Motor neuron (in vitro differentiated cells): ENCODE data around the gene FAF1. TPM values are rescaled to one million over a fixed set of nuclear protein-coding genes. Genes with fewer than 3 reads are reported as not detected.

Source experiments
- ATAC-seq, 8 experiments: fragments of 200-7000 bp; cut with Tn5 transposase; replicated peaks in 6 of 8; 2 replicates each; pipeline ENCODE4 v1.8.0; 2021; ENCODE audit warnings: mild to moderate bottlenecking in 8 of 8, moderate library complexity in 8 of 8
- H3K27ac ChIP-seq, 2 donors: fragments of 250-450 bp; sonication (Bioruptor Pico); 2 replicates each; pipeline ENCODE4 v1.9.0; 2021; ENCODE audit warnings: antibody characterized with exemption in 2 of 2, mild to moderate bottlenecking in 2 of 2, moderate library complexity in 1 of 2
- H3K4me1 ChIP-seq, 2 donors: fragments of 250-450 bp; sonication (Bioruptor Pico); replicated peaks in 1 of 2; 2 replicates each; pipeline ENCODE4 v1.6.1; 2021; ENCODE audit warnings: antibody characterized with exemption in 2 of 2, mild to moderate bottlenecking in 2 of 2, moderate library complexity in 1 of 2
- H3K4me3 ChIP-seq, 5 donors: fragments of 250-450 bp; sonication (Bioruptor Pico); 2 replicates each; pipeline ENCODE4 v1.9.0; 2021; ENCODE audit warnings: antibody characterized with exemption in 5 of 5, mild to moderate bottlenecking in 5 of 5, moderate library complexity in 4 of 5
- WGBS, 10 experiments: fragments of 450-650 bp; shearing (Covaris generic); methylation state at CpG; one replicate each; pipeline ENCODE4 v1.0.0; 2022; 5-methylcytosine and 5-hydroxymethylcytosine counted together
- in situ Hi-C, 9 experiments: fragments of 400-800 bp; cut with MboI; loops; one replicate each; pipeline ENCODE4 v1.15.0; 2021; ENCODE audit warnings: low sequenced_read_pairs in 9 of 9, low pct_unique_long_range_greater_than_20kb in 2 of 9; ENCODE audit not compliant: unreplicated experiment in 9 of 9
- total RNA-seq, 8 experiments: library from RNA; unstranded; fragments of 300-600 nt; gene quantifications; 2 replicates each; pipeline versions ENCODE4 v1.2.3 to v1.2.4, GENCODE V29; 2022

Gene FAF1
- total RNA-seq, 8 experiments from 2014 or later = 26.3 to 79.4 (median 52.0) TPM

- 0 to 8% (median 3%) methylated on average over 1 to 21 of the region's 56 CpGs; no CpG with 5 or more reads in 2 of the 10 experiments for WGBS, 10 experiments
- H3K4me1 ChIP-seq = peaks cover 2 to 10% of the 10 kb centered on the region in 2 donors
- no peak for ATAC-seq
- no peak overlapping the region for H3K27ac ChIP-seq
- in situ Hi-C loops = no loop called here
- H3K4me3 ChIP-seq = no peak overlapping the region
These were observed 544.6 kb downstream of the FAF1 start for GRCh38 chr1:50415235-50416149.

GRCh38 chr1:50414853-50415234 lies 545.2 kb downstream of the FAF1 start:
- WGBS, 10 experiments = 39 to 90% (median 49%) methylated on average over 2 to 5 of the region's 7 CpGs; no CpG with 5 or more reads in 4 of the 10 experiments
- no peak for ATAC-seq
- H3K4me1 ChIP-seq = peaks cover 2 to 10% of the 10 kb centered on the region in 2 donors
- H3K4me3 ChIP-seq = no peak overlapping the region
- in situ Hi-C loops = no loop called here
- H3K27ac ChIP-seq = no peak overlapping the region

- 63 to 100% (median 100%) methylated on average over 1 of the region's 1 CpG; no CpG with 5 or more reads in 4 of the 10 experiments for WGBS, 10 experiments
- Histone ChIP-seq H3K4me3 (no peak overlapping the region), H3K27ac (no peak overlapping the region), H3K4me1 (peaks cover 0 to 4% of the 10 kb centered on the region in 2 donors)
- no peak for ATAC-seq
- in situ Hi-C loops = no loop called here
These were observed 547.1 kb downstream of the FAF1 start for GRCh38 chr1:50412813-50413476.

- WGBS, 10 experiments = 0 to 82% (median 48%) methylated on average over 1 to 4 of the region's 4 CpGs
- no peak overlapping the region for H3K4me3 ChIP-seq
- ATAC-seq = no peak
- no peaks in the 10 kb centered on the region for H3K4me1 ChIP-seq
- in situ Hi-C loops = no loop called here
- no peak overlapping the region for H3K27ac ChIP-seq
These were observed 554.3 kb downstream of the FAF1 start for GRCh38 chr1:50405814-50406213.

GRCh38 chr1:50393522-50394120 lies 566.4 kb downstream of the FAF1 start:
- H3K27ac ChIP-seq = no peak overlapping the region
- H3K4me3 ChIP-seq = no peak overlapping the region
- no peak for ATAC-seq
- in situ Hi-C loops = loop anchor here in 2 of 9 experiments (25.0 kb wide), 2 partner anchors 344 to 669 kb away; no protein-coding TSS in a partner anchor
- WGBS, 10 experiments = 0 to 84% (median 37%) methylated on average over 1 to 2 of the region's 2 CpGs; no CpG with 5 or more reads in 1 of the 10 experiments
- no peaks in the 10 kb centered on the region for H3K4me1 ChIP-seq

Other genes starting within 250 kb of the FAF1 start
- 10 to 100 TPM in 1 of 8 experiments, 1 to 10 TPM in 5, under 1 TPM in 2; 0.51 to 18.5 (median 3.8) TPM for gene CDKN2C, start 10.0 kb upstream of the FAF1 start, total RNA-seq
- not detected for gene C1orf185, start 142.0 kb upstream of the FAF1 start, total RNA-seq